Neural cell (in vitro differentiated cells): Measurements from ENCODE around the gene SIGLEC1.

Source experiments
- EP300 ChIP-seq: fragments of 450-650 bp; conservative IDR thresholded peaks from 2 replicates; pipeline ENCODE4 v1.6.1; 2014; ENCODE audit warnings: antibody characterized with exemption, mild to moderate bottlenecking, moderate library complexity; ENCODE audit not compliant: poor library complexity, severe bottlenecking
- EZH2 ChIP-seq: fragments of 200-600, 300-800 bp; shearing (Covaris generic), sonication (generic); IDR thresholded peaks from 2 replicates; pipeline ENCODE4 v1.6.1; 2014; ENCODE audit warnings: antibody characterized with exemption, low read length, borderline replicate concordance, mild to moderate bottlenecking; ENCODE audit not compliant: insufficient read depth, poor library complexity, severe bottlenecking
- POLR2AphosphoS5 ChIP-seq: IDR thresholded peaks from 2 replicates; pipeline ENCODE4 v1.6.1; 2012
- RAD21 ChIP-seq: fragments of 450-650 bp; conservative IDR thresholded peaks from 2 replicates; pipeline ENCODE4 v1.6.1; 2014; ENCODE audit warnings: antibody characterized with exemption, mild to moderate bottlenecking, moderate library complexity
- TF ChIP-seq, protein P1 (sequence below): fragments of 450-650 bp; IDR thresholded peaks from 2 replicates; pipeline ENCODE4 v1.5.1; 2014; ENCODE audit warnings: antibody characterized with exemption, mild to moderate bottlenecking, moderate library complexity; ENCODE audit not compliant: poor library complexity, severe bottlenecking
- TF ChIP-seq, protein P2 (sequence below): IDR thresholded peaks from 2 replicates; pipeline ENCODE4 v1.6.1; 2012; ENCODE audit warnings: borderline replicate concordance

DNA sequence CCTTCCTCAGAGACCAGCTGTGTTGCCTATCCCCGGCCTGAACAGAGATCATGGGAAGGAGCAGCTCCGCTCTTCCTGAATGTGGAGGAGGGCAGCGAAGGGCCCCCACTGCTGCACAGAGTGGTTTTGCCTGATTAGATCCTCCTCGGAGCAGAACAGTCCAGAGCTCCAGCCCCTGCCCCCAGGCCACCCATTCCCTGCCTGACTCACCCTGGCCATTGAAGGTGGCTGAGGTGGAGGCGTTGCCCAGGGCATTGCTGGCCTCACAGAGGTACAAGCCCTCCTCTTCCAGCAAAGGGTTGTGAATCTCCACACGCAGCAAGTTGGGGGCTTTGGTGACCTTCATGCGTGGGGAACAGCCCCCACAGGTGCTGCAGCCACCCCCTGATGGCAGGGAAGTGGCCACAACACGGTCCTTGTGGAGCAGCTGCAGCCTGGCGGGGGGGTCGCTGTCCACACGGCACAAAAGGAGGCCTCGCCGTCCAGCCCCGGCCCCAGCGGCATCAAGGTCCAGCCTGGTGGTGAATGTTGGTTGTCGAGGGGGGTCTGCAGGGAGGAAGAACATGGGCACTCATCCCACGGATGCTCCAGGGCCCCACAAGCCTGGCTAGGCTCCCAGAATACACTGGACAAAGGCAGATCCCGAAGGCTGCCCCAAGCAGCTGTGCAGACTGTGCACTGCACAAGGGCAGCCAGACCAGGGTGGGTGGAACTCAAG is 14.7 kb downstream of the SIGLEC1 start:
- TF ChIP-seq POLR2AphosphoS5 = no peak
- TF ChIP-seq, protein P1, sequence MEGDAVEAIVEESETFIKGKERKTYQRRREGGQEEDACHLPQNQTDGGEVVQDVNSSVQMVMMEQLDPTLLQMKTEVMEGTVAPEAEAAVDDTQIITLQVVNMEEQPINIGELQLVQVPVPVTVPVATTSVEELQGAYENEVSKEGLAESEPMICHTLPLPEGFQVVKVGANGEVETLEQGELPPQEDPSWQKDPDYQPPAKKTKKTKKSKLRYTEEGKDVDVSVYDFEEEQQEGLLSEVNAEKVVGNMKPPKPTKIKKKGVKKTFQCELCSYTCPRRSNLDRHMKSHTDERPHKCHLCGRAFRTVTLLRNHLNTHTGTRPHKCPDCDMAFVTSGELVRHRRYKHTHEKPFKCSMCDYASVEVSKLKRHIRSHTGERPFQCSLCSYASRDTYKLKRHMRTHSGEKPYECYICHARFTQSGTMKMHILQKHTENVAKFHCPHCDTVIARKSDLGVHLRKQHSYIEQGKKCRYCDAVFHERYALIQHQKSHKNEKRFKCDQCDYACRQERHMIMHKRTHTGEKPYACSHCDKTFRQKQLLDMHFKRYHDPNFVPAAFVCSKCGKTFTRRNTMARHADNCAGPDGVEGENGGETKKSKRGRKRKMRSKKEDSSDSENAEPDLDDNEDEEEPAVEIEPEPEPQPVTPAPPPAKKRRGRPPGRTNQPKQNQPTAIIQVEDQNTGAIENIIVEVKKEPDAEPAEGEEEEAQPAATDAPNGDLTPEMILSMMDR = no peak
- no peak for TF ChIP-seq EP300
- no peak for TF ChIP-seq RAD21
- no peak for TF ChIP-seq EZH2
- TF ChIP-seq, protein P2, sequence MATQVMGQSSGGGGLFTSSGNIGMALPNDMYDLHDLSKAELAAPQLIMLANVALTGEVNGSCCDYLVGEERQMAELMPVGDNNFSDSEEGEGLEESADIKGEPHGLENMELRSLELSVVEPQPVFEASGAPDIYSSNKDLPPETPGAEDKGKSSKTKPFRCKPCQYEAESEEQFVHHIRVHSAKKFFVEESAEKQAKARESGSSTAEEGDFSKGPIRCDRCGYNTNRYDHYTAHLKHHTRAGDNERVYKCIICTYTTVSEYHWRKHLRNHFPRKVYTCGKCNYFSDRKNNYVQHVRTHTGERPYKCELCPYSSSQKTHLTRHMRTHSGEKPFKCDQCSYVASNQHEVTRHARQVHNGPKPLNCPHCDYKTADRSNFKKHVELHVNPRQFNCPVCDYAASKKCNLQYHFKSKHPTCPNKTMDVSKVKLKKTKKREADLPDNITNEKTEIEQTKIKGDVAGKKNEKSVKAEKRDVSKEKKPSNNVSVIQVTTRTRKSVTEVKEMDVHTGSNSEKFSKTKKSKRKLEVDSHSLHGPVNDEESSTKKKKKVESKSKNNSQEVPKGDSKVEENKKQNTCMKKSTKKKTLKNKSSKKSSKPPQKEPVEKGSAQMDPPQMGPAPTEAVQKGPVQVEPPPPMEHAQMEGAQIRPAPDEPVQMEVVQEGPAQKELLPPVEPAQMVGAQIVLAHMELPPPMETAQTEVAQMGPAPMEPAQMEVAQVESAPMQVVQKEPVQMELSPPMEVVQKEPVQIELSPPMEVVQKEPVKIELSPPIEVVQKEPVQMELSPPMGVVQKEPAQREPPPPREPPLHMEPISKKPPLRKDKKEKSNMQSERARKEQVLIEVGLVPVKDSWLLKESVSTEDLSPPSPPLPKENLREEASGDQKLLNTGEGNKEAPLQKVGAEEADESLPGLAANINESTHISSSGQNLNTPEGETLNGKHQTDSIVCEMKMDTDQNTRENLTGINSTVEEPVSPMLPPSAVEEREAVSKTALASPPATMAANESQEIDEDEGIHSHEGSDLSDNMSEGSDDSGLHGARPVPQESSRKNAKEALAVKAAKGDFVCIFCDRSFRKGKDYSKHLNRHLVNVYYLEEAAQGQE = no peak
